ENCODE measurements around the gene ANP32A. TPM values are rescaled to one million over a fixed set of nuclear protein-coding genes. Genes with fewer than 3 reads are reported as not detected.

The ANP32A gene
- total and polyA plus RNA-seq, 9 donors = 29.4 to 158 (median 86.3) TPM

DNA sequence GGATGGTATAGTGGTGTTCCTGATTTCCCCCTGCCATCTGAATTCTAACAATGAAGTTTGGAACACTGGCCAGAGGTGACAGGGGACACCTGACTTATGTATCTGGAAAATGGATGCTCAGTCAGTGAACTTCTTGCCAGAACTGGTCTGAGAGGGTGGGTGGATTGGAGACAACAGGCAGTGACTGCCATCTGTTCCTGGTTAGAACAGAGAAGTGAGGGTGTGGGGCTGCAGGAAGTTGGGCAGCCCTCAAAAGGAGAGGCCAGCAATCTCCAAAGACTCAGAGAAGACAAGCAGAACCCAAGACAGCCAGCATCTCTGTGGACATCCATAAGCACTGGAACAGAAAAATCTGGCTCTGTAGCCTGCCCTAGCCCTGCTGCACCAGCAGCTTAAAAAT is 50.5 kb downstream of the ANP32A start:
- no peak for DNase-seq
- Histone ChIP-seq H3K27ac (no peak overlapping the region), H3K36me3 (no peaks in the 10 kb centered on the region), H3K9me3 (no peaks in the 10 kb centered on the region), H3K4me3 (no peak overlapping the region), H3K4me1 (ENCODE audit: insufficient read depth) (no peaks in the 10 kb centered on the region), H3K27me3 (no peaks in the 10 kb centered on the region)
- TF ChIP-seq EP300 (IDR thresholded peaks at IDR 0.05) = no peak
- no peak for TF ChIP-seq POLR2A (IDR thresholded peaks at IDR 0.05)
- TF ChIP-seq, protein P1, sequence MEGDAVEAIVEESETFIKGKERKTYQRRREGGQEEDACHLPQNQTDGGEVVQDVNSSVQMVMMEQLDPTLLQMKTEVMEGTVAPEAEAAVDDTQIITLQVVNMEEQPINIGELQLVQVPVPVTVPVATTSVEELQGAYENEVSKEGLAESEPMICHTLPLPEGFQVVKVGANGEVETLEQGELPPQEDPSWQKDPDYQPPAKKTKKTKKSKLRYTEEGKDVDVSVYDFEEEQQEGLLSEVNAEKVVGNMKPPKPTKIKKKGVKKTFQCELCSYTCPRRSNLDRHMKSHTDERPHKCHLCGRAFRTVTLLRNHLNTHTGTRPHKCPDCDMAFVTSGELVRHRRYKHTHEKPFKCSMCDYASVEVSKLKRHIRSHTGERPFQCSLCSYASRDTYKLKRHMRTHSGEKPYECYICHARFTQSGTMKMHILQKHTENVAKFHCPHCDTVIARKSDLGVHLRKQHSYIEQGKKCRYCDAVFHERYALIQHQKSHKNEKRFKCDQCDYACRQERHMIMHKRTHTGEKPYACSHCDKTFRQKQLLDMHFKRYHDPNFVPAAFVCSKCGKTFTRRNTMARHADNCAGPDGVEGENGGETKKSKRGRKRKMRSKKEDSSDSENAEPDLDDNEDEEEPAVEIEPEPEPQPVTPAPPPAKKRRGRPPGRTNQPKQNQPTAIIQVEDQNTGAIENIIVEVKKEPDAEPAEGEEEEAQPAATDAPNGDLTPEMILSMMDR (IDR thresholded peaks at IDR 0.05) = no peak
- intact Hi-C loops (cut with DNase I) = no loop called here

DNA sequence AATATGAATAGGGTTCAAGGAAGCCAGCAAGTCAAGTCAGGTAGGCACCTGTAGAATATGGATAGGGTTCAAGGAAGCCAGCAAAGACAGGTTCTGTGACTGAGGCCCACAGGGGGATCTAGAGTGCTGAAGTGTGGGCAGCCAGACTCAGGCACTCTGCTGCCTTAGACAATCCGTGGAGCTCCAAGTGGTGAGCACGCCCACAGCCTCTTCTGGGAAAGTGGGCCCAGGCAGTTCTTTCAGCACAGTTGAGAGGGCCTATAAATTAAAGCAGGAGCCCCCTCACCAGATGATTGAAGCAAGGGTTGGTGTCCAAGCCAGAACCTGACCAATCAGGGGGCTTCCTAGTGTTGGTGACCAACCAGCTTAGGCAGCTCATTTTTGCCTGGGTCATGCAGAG is 51.0 kb downstream of the ANP32A start:
- 90 to 96% (median 91%) methylated on average over 2 of the region's 2 CpGs for WGBS, 3 donors
- TF ChIP-seq EP300 (IDR thresholded peaks at IDR 0.05) (no peak), POLR2A (IDR thresholded peaks at IDR 0.05) (no peak)
- TF ChIP-seq, protein P1 (IDR thresholded peaks at IDR 0.05) = no peak
- Histone ChIP-seq H3K36me3 (no peaks in the 10 kb centered on the region), H3K4me3 (no peak overlapping the region), H3K4me1 (ENCODE audit: insufficient read depth) (no peaks in the 10 kb centered on the region), H3K9me3 (no peaks in the 10 kb centered on the region), H3K27me3 (no peaks in the 10 kb centered on the region), H3K27ac (no peak overlapping the region)
- no peak for DNase-seq
- intact Hi-C loops (cut with DNase I) = no loop called here

DNA sequence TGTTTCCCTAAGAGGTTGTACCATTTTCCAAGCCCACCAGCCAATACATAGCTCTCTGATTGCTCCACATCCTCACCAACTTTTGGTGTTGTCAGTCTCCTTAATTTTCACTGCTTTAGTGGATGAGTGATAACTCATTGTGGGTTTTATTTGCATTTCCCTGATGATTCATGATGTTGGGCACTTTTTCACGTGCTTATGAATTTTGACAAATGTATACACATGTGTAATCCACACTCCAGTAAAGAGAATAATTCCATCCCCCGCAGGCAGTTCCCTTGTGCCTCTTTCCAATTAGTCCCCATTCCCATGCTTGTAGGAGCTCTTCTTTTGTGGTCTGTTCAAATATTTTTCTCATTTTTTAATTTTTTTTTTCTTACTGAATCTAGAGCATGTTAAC is 52.4 kb downstream of the ANP32A start:
- Histone ChIP-seq H3K9me3 (no peaks in the 10 kb centered on the region), H3K27me3 (no peaks in the 10 kb centered on the region)

DNA sequence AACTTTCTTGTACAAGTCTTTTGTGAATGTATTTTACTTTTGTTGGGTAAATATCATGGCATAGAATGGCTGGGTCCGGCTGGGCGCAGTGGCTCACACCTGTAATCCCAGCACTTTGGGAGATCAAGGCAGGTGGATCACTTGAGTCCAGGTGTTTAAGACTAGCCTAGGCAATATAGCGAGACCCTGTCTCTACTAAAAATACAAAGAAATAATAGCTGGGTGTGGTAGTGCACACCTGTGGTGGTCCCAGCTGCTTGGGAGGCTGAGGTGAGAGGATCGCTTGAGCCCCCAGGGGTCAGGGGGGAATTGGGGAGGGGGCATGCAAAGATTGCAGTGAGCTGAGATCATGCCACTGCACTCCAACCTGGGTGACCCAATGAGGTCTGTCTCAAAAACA is 52.9 kb downstream of the ANP32A start:
- no peak for DNase-seq
- Histone ChIP-seq H3K27ac (no peak overlapping the region), H3K9me3 (no peaks in the 10 kb centered on the region), H3K36me3 (no peaks in the 10 kb centered on the region), H3K27me3 (no peaks in the 10 kb centered on the region), H3K4me1 (ENCODE audit: insufficient read depth) (no peaks in the 10 kb centered on the region), H3K4me3 (no peak overlapping the region)
- TF ChIP-seq, protein P1 (IDR thresholded peaks at IDR 0.05) = no peak
- no peak for TF ChIP-seq EP300 (IDR thresholded peaks at IDR 0.05)
- no peak for TF ChIP-seq POLR2A (IDR thresholded peaks at IDR 0.05)
- intact Hi-C loops (cut with DNase I) = no loop called here
- 64 to 82% (median 68%) methylated on average over 4 of the region's 4 CpGs for WGBS, 3 donors

More for the DNA sequence above, 52.4 kb downstream of the ANP32A start:
- TF ChIP-seq EP300 (IDR thresholded peaks at IDR 0.05) (no peak), POLR2A (IDR thresholded peaks at IDR 0.05) (no peak)
- TF ChIP-seq, protein P1 (IDR thresholded peaks at IDR 0.05) = no peak
- Histone ChIP-seq H3K4me1 (ENCODE audit: insufficient read depth) (no peaks in the 10 kb centered on the region), H3K36me3 (no peaks in the 10 kb centered on the region), H3K4me3 (no peak overlapping the region), H3K27ac (no peak overlapping the region)
- intact Hi-C loops (cut with DNase I) = no loop called here
- 18 to 56% (median 20%) methylated on average over 2 of the region's 2 CpGs for WGBS, 3 donors
- no peak for DNase-seq
